ENCODE measurements around the gene VBP1. TPM values are rescaled to one million over a fixed set of nuclear protein-coding genes. Genes with fewer than 3 reads are reported as not detected.
"Not testable (repeated sequence)": the region's sequence is repeated elsewhere in the genome, so short reads cannot be mapped to it uniquely, and the experiment has no call there.

VBP1 gene
- total RNA-seq, 4 donors from 2014 or later = 23.9 to 35.4 (median 29.6) TPM

DNA sequence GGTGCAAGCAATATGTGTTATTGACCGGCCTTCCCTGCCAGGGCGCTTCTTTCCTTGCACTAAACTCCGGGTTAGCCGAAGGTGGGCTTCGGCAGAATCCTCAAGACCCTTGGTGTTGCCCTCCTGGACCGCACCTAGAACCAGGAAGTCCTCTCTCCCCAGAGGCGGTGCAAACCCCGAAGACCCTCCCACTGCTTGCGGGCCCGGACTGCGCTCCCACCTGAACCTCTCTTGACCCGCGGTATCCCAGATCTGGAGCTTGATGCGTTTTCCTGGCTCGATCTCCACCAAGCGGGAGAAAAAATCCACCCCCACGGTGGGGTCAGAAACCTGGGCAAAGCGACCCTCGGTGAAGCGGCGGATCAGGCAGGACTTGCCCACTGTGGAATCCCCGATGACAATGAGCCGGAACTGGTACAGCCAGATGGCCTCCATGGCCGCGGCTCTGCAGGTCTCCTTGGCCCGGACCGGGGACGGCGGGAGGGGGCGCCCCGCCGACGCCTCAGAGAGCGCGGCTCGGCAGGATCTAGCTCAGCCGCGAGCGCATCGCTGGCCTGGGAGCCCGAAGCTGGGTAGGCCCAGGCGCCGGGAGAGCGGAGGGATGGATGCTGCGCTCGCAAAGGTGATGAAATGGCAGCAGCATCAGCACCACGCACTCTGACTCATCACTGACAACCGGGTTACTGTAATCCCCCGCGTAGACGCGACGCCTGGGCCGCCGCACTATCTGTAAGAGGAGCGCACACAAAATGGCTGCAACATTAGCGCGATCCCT, 47.8 kb downstream of the VBP1 start, which contains the start of gene RAB39B:
RAB39B (minus strand) TSS at position 638 of the 775 bp plus-strand sequence; CDS start at position 435, 203 bp downstream.
- H3K27me3 ChIP-seq = no peaks in the 10 kb centered on the region
- H3K9me3 ChIP-seq = no peaks in the 10 kb centered on the region
- peak within 1 kb of the TSS in 1 of 4 donors; percentile 40 for H3K27ac ChIP-seq
- peak within 1 kb of the TSS; percentile 22 to 47 (median 34) for H3K4me3 ChIP-seq
- TF ChIP-seq, protein P1, sequence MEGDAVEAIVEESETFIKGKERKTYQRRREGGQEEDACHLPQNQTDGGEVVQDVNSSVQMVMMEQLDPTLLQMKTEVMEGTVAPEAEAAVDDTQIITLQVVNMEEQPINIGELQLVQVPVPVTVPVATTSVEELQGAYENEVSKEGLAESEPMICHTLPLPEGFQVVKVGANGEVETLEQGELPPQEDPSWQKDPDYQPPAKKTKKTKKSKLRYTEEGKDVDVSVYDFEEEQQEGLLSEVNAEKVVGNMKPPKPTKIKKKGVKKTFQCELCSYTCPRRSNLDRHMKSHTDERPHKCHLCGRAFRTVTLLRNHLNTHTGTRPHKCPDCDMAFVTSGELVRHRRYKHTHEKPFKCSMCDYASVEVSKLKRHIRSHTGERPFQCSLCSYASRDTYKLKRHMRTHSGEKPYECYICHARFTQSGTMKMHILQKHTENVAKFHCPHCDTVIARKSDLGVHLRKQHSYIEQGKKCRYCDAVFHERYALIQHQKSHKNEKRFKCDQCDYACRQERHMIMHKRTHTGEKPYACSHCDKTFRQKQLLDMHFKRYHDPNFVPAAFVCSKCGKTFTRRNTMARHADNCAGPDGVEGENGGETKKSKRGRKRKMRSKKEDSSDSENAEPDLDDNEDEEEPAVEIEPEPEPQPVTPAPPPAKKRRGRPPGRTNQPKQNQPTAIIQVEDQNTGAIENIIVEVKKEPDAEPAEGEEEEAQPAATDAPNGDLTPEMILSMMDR (IDR thresholded peaks at IDR 0.05) = no peak
- no peak for TF ChIP-seq EP300 (IDR thresholded peaks at IDR 0.05)
- no peak for TF ChIP-seq POLR2A (IDR thresholded peaks at IDR 0.05)
- H3K4me1 ChIP-seq = no peaks in the 10 kb centered on the region
- H3K36me3 ChIP-seq = no peaks in the 10 kb centered on the region
- DNase-seq (ENCODE audit: low spot score in 2 of 2) = peak; percentile 4 to 11
- 2 to 36% methylated on average over 26 to 58 of the region's 58 CpGs for WGBS, 2 donors

DNA sequence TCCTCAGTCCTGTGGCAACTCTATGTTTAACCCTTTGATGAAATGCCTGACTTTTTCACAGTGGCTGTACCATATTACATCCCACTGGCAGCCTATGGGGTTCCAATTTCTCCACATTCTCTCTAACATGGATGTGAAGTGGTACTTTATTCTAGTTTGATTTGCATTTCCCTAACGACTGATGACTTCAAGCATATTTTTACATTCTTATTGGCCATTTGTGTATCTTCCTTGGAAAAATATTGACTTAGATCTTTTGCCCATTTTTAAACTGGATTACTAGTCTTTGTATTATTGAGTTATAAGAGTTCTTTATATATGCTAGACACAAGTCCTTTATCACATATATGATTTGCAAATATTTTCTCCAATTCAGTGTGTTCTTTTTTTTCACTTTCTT, 50.2 kb downstream of the VBP1 start:
- Histone ChIP-seq H3K27ac (no peak overlapping the region), H3K4me3 (no peak overlapping the region), H3K9me3 (peaks cover 0 to 12% (median 0%) of the 10 kb centered on the region in 4 donors), H3K4me1 (no peaks in the 10 kb centered on the region), H3K27me3 (no peaks in the 10 kb centered on the region), H3K36me3 (no peaks in the 10 kb centered on the region)
- 62 to 82% methylated on average over 1 of the region's 1 CpG for WGBS, 2 donors
- DNase-seq (ENCODE audit: low spot score in 2 of 2) = no peak
- TF ChIP-seq EP300 (IDR thresholded peaks at IDR 0.05) (no peak), POLR2A (IDR thresholded peaks at IDR 0.05) (no peak)
- TF ChIP-seq, protein P1 (IDR thresholded peaks at IDR 0.05) = no peak

DNA sequence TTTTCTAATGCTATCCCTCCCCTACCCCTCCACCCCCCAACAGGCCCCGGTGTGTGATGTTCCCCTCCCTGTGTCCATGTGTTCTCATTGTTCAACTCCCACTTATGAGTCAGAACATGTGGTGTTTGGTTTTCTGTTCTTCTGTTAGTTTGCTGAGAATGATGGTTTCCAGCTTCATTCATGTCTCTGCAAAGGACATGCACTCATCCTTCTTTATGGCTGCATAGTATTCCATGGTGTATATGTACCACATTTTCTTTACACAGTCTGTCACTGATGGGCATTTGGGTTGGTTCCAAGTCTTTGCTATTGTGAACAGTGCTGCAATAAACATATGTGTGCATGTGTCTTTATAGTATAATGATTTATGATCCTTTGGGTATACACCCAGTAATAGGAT, 51.7 kb downstream of the VBP1 start:
- WGBS, 2 donors = 91 to 94% methylated on average over 1 of the region's 1 CpG
- not testable (repeated sequence) for H3K27me3 ChIP-seq; H3K4me1 ChIP-seq; DNase-seq (ENCODE audit: low spot score in 2 of 2); H3K36me3 ChIP-seq; H3K27ac ChIP-seq; H3K4me3 ChIP-seq
- H3K9me3 ChIP-seq = peaks cover 0 to 13% (median 0%) of the 10 kb centered on the region in 4 donors

DNA sequence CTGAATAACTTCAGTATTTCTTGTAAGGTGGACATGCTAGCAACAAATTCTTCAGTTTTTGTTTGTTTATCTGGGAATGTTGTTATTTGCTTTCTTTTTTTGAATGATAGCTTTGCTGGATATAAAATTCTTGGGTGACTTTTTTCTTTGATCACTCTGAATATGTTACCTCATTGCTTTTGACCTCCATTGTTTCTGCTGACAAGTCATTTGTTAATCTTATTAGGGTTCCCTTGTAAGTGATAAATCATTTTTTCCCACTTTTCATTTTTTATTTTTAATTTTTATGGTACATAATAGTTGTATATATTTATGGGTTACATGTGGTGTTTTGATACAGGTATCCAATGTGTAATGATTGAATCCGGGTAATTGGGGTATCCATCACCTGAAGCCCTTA, 54.7 kb downstream of the VBP1 start:
- Histone ChIP-seq H3K9me3 (peaks cover 0 to 13% (median 0%) of the 10 kb centered on the region in 4 donors), H3K27ac (no peak overlapping the region), H3K36me3 (no peaks in the 10 kb centered on the region), H3K27me3 (no peaks in the 10 kb centered on the region), H3K4me1 (no peaks in the 10 kb centered on the region), H3K4me3 (no peak overlapping the region)
- no peak for DNase-seq (ENCODE audit: low spot score in 2 of 2)
- 88 to 95% methylated on average over 1 of the region's 1 CpG for WGBS, 2 donors
- TF ChIP-seq, protein P1 (IDR thresholded peaks at IDR 0.05) = no peak
- no peak for TF ChIP-seq EP300 (IDR thresholded peaks at IDR 0.05)
- TF ChIP-seq POLR2A (IDR thresholded peaks at IDR 0.05) = no peak

DNA sequence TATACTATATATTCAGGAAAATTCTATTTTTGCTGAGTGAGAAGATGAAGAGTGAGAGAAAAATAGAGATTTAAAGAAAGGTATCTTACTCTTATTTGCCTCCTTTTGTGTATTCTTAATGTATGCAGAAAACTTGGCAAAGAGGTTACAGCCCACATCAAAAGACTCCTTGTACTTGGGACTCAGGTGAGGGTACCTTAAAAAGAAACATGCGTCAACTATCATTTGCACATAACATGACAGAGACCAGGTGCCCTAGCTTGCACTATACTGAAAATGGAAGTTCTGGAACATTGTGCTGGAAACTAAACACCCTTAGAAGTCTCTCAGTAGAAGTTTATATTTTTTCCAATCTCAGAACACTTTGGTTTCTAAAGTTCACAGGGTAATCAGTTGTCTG, 63.6 kb downstream of the VBP1 start:
- Histone ChIP-seq H3K27ac (no peak overlapping the region), H3K9me3 (no peaks in the 10 kb centered on the region), H3K27me3 (no peaks in the 10 kb centered on the region), H3K4me1 (no peaks in the 10 kb centered on the region), H3K4me3 (no peak overlapping the region), H3K36me3 (peaks cover 0 to 11% (median 0%) of the 10 kb centered on the region in 3 donors)
- DNase-seq (ENCODE audit: low spot score in 2 of 2) = no peak
- 100% methylated on average over 1 of the region's 1 CpG for WGBS, 2 donors
- TF ChIP-seq POLR2A (IDR thresholded peaks at IDR 0.05) = no peak
- TF ChIP-seq, protein P1 (IDR thresholded peaks at IDR 0.05) = no peak
- TF ChIP-seq EP300 (IDR thresholded peaks at IDR 0.05) = no peak

Other genes with a start within 250 kb of the VBP1 start
- 10 to 100 TPM in 3 of 4 donors, 1 to 10 TPM in 1; 7.2 to 28.4 (median 14.6) TPM for gene F8, start 193.7 kb upstream of the VBP1 start, total RNA-seq
- gene FUNDC2, start 189.6 kb upstream of the VBP1 start, total RNA-seq = 10 to 100 TPM; 40.2 to 83.3 (median 59.8) TPM
- 10 to 100 TPM; 22.2 to 27.0 (median 23.7) TPM for gene CMC4, start 145.3 kb upstream of the VBP1 start, total RNA-seq
- 1 to 10 TPM; 2.7 to 5.3 (median 2.8) TPM for gene MTCP1, start 145.3 kb upstream of the VBP1 start, total RNA-seq
- gene BRCC3, start 145.0 kb upstream of the VBP1 start, total RNA-seq = 10 to 100 TPM in 3 of 4 donors, 1 to 10 TPM in 1; 6.9 to 17.7 (median 11.5) TPM
- 1 to 10 TPM in 1 of 4 donors, under 1 TPM in 3; 0.22 to 1.8 (median 0.87) TPM for gene RAB39B, start 48.0 kb downstream of the VBP1 start, total RNA-seq
- gene CLIC2, start 118.2 kb downstream of the VBP1 start, total RNA-seq = 10 to 100 TPM; 12.0 to 21.6 (median 18.3) TPM
- 10 to 100 TPM in 1 of 4 donors, 1 to 10 TPM in 2, not detected in 1; 2.6 to 15.6 (median 3.8) TPM for gene F8A2, start 165.6 kb downstream of the VBP1 start, total RNA-seq
- 10 to 100 TPM in 3 of 4 donors, 1 to 10 TPM in 1; 3.0 to 20.1 (median 14.5) TPM for gene F8A3, start 242.2 kb downstream of the VBP1 start, total RNA-seq